K562 (cell line): ENCODE data around the gene LINGO4. TPM values are rescaled to one million over a fixed set of nuclear protein-coding genes. Genes with fewer than 3 reads are reported as not detected.

Experiments
- ATF1 ChIP-seq, 2 experiments: fragments of 450-650 bp in 1 of 2; IDR thresholded peaks; 2 replicates each; pipeline ENCODE4 v1.6.1; 2016; ENCODE audit warnings: missing compliant biosample characterization in 1 of 2, missing genetic modification characterization in 1 of 2
- BCL6 ChIP-seq: fragments of 250-450 bp; sonication (Bioruptor Pico); IDR thresholded peaks from 2 replicates; pipeline ENCODE4 v1.4.0; 2020
- BRF2 ChIP-seq: IDR thresholded peaks from 3 replicates; pipeline ENCODE4 v1.6.1; 2011; ENCODE audit warnings: borderline replicate concordance, mild to moderate bottlenecking; ENCODE audit not compliant: insufficient read length, insufficient read depth
- CC2D1A ChIP-seq: fragments of 450-650 bp; IDR thresholded peaks from 2 replicates; pipeline ENCODE4 v1.6.1; 2017; ENCODE audit warnings: mild to moderate bottlenecking
- E2F3 ChIP-seq: fragments of 250-450 bp; sonication (Bioruptor Pico); IDR thresholded peaks from 2 replicates; pipeline ENCODE4 v1.4.0; 2020; ENCODE audit warnings: mild to moderate bottlenecking
- E2F4 ChIP-seq: sonication (generic); formaldehyde crosslinking; IDR thresholded peaks from 2 replicates; pipeline ENCODE4 v1.8.0; 2022; ENCODE audit warnings: mild to moderate bottlenecking, low read depth, missing genetic modification reagents
- GABPB1 ChIP-seq: sonication (generic); formaldehyde crosslinking; IDR thresholded peaks from 2 replicates; pipeline ENCODE4 v1.8.0; 2022; ENCODE audit warnings: mild to moderate bottlenecking, missing genetic modification reagents
- HMGXB4 ChIP-seq: sonication (generic); formaldehyde crosslinking; IDR thresholded peaks from 2 replicates; pipeline ENCODE4 v1.8.1; 2023; ENCODE audit warnings: mild to moderate bottlenecking, missing genetic modification reagents
- NR2C1 ChIP-seq, 2 experiments: fragments of 450-650 bp; IDR thresholded peaks; 2 replicates each; pipeline ENCODE4 v1.6.1; 2017; ENCODE audit warnings: mild to moderate bottlenecking in 2 of 2, antibody characterized with exemption in 1 of 2, inconsistent platforms in 1 of 2, missing compliant biosample characterization in 1 of 2, missing genetic modification characterization in 1 of 2
- SNRNP70 ChIP-seq: fragments of 200-400 bp; formaldehyde crosslinking; optimal IDR thresholded peaks from 2 replicates; pipeline ENCODE3; 2017; ENCODE audit warnings: low read depth, low read length
- THRAP3 ChIP-seq: fragments of 450-650 bp; IDR thresholded peaks from 2 replicates; pipeline ENCODE4 v1.6.1; 2016; ENCODE audit warnings: mild to moderate bottlenecking, inconsistent platforms, borderline replicate concordance
- TOE1 ChIP-seq, 2 experiments: fragments of 450-650 bp in 1 of 2; sonication (generic) in 1 of 2; formaldehyde crosslinking in 1 of 2; IDR thresholded peaks; 2 replicates each; pipeline versions ENCODE4 v1.7.1 to v1.8.0; 2016 to 2022; ENCODE audit warnings: borderline replicate concordance in 2 of 2, mild to moderate bottlenecking in 2 of 2, antibody characterized with exemption in 1 of 2, inconsistent platforms in 1 of 2, low read depth in 1 of 2, missing genetic modification reagents in 1 of 2, moderate library complexity in 1 of 2
- ZFPM2 ChIP-seq: fragments of 250-450 bp; sonication (Bioruptor Pico); IDR thresholded peaks from 2 replicates; pipeline ENCODE4 v1.5.1; 2022; ENCODE audit warnings: mild to moderate bottlenecking
- ZKSCAN1 ChIP-seq: fragments of 150-350 bp; IDR thresholded peaks from 2 replicates; pipeline ENCODE4 v1.6.1; 2016; ENCODE audit warnings: low read depth, low read length
- ZNF551 ChIP-seq: fragments of 250-450 bp; sonication (Bioruptor Pico); IDR thresholded peaks from 2 replicates; pipeline ENCODE4 v1.5.0; 2021; ENCODE audit warnings: mild to moderate bottlenecking, moderate library complexity
- ZNF609 ChIP-seq: sonication (generic); formaldehyde crosslinking; IDR thresholded peaks from 2 replicates; pipeline ENCODE4 v1.8.1; 2023; ENCODE audit warnings: missing genetic modification reagents, mild to moderate bottlenecking, borderline replicate concordance
- ZZZ3 ChIP-seq: fragments of 450-650 bp; IDR thresholded peaks from 2 replicates; pipeline ENCODE4 v1.6.1; 2016; ENCODE audit warnings: antibody characterized with exemption, mild to moderate bottlenecking, moderate library complexity
- polyA plus RNA-seq, 8 experiments: library from polyadenylated mRNA; depleted of rRNA in 4 of 8; stranded (reverse) in 5 of 8; unstranded in 3 of 8; fragments of >200 nt; fragmentation: Nextera tagmentation in 2 of 8; fragmentation: Illumina TruSeq in 1 of 8; extraction: Ambion mirVana in 2 of 8; extraction: Trizol in 1 of 8; gene quantifications; 2 replicates each; pipeline versions ENCODE4 v1.2.1 to v1.2.3, GENCODE V29; 2011 to 2014; ENCODE audit warnings: inconsistent platforms in 1 of 8, missing spikeins in 1 of 8
- total RNA-seq, 7 experiments: library from RNA; depleted of rRNA in 6 of 7; stranded (reverse); fragments of >200 nt in 6 of 7; fragmentation: Illumina TruSeq in 2 of 7; extraction: Trizol in 2 of 7; gene quantifications; 2 replicates each; pipeline versions ENCODE4 v1.2.1 to v1.2.3, GENCODE V29; 2011 to 2021; ENCODE audit warnings: low replicate concordance in 1 of 7

Gene LINGO4
- total and polyA plus RNA-seq, 9 of the 15 experiments (the other 6 are each of a cell fraction or from before 2014, with no cell fraction given): not detected

GRCh38 chr1:151790071-151790939, 14.9 kb downstream of the LINGO4 start, which contains the start of gene TDRKH (continued):
- TF ChIP-seq ZNF609 (CRISPR knock-in tag) (peak; percentile 87; the same call in 1 of the 2 replicates), SNRNP70 (no peak), NR2C1 (IDR thresholded peaks at IDR 0.05) (no peak), NR2C1 (tag; IDR thresholded peaks at IDR 0.05) (no peak), BRF2 (no peak), ZKSCAN1 (peak; percentile 36; the same call in 1 of the 2 replicates), ATF1 (CRISPR knock-in tag; IDR thresholded peaks at IDR 0.05) (no peak), ATF1 (tag; IDR thresholded peaks at IDR 0.05) (peak; percentile 90), HMGXB4 (CRISPR knock-in tag) (no peak; the same call in 1 of the 2 replicates), GABPB1 (CRISPR knock-in tag) (peak; percentile 76), BCL6 (CRISPR knock-in tag) (no peak), TOE1 (IDR thresholded peaks at IDR 0.05; ENCODE audit: borderline replicate concordance) (peak; percentile 80), TOE1 (CRISPR knock-in tag; IDR thresholded peaks at IDR 0.05; ENCODE audit: borderline replicate concordance, low read depth) (0 out of 2 replicates have a peak, but pooled peaks have one; percentile 73), ZFPM2 (CRISPR knock-in tag) (no peak), THRAP3 (no peak), E2F3 (CRISPR knock-in tag) (0 out of 2 replicates have a peak, but pooled peaks have one; percentile 63), ZNF551 (CRISPR knock-in tag) (no peak), ZZZ3 (no peak), CC2D1A (no peak), E2F4 (CRISPR knock-in tag) (peak; percentile 84)
